GM21515 (cell line): ENCODE results near the gene KRT3.

Experiments
- ATAC-seq: cut with Tn5 transposase; IDR thresholded peaks from one replicate; pipeline ENCODE4 v1.9.1; 2021; ENCODE audit not compliant: unreplicated experiment

KRT3 gene

GRCh38 chr12:52795694-52796428, at the start of gene KRT3:
Gene KRT3 (minus strand): TSS chr12:52796117. CDS start chr12:52796042, 75 bp downstream.
- ATAC-seq: no peak

- no peak for ATAC-seq
These were observed 48.5 kb upstream of the KRT3 start for GRCh38 chr12:52844386-52844785.

- ATAC-seq: no peak
These were observed 43.7 kb upstream of the KRT3 start for GRCh38 chr12:52839436-52840105.

- no peak for ATAC-seq
These were observed 42.9 kb upstream of the KRT3 start for GRCh38 chr12:52838609-52839435.

- no peak for ATAC-seq
These were observed 42.1 kb upstream of the KRT3 start for GRCh38 chr12:52837781-52838608.

- ATAC-seq: no peak
These were observed 41.5 kb upstream of the KRT3 start for GRCh38 chr12:52837413-52837741.

- no peak for ATAC-seq
These were observed 40.8 kb upstream of the KRT3 start for GRCh38 chr12:52836491-52837412.

GRCh38 chr12:52836042-52836466, 40.1 kb upstream of the KRT3 start:
- ATAC-seq: no peak

GRCh38 chr12:52835271-52836041, 39.5 kb upstream of the KRT3 start:
- ATAC-seq: no peak

- ATAC-seq: no peak
These were observed 38.7 kb upstream of the KRT3 start for GRCh38 chr12:52834727-52835001.

- ATAC-seq: no peak
These were observed 38.2 kb upstream of the KRT3 start, which contains the start of gene KRT79 for GRCh38 chr12:52833922-52834726. Gene KRT79 (minus strand): TSS chr12:52834311. CDS start chr12:52834260, 51 bp downstream.

GRCh38 chr12:52832985-52833905, 37.3 kb upstream of the KRT3 start:
- ATAC-seq: no peak

- ATAC-seq: no peak
These were observed 36.5 kb upstream of the KRT3 start for GRCh38 chr12:52832451-52832850.

GRCh38 chr12:52831251-52831650, 35.3 kb upstream of the KRT3 start:
- no peak for ATAC-seq

- no peak for ATAC-seq
These were observed 34.3 kb upstream of the KRT3 start for GRCh38 chr12:52829986-52830770.

- no peak for ATAC-seq
These were observed 32.7 kb upstream of the KRT3 start for GRCh38 chr12:52828591-52829021.

GRCh38 chr12:52828156-52828555, 32.2 kb upstream of the KRT3 start:
- no peak for ATAC-seq
